Measurements from ENCODE around the gene PFKFB4.

DNA sequence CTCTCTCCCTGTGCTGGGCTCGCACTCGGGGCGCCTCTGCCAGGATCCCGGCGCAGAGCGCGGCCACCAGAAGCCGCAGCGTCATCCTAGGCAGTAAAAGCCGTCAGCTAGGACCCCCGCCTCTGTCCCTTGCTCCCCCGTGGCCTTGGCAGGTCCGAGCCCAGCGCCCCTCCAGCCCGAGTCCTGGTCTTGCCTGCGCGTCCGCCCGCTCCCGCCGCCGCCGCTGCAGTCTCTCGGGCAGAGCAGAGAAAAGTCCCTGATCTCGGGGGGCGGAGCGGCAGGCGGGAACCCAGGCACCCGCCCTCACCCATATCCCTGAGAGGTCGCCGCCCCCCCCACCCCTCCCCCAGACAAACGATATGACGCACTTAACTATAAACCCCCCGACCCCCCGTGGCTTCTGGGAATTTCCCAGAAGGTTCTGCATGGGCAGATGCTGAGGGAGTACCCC, 38.5 kb upstream of the PFKFB4 start, which contains the start of gene COL7A1:
- TF ChIP-seq TAF1 (IDR thresholded peaks at IDR 0.05; ENCODE audit: borderline replicate concordance, insufficient read depth, low read length) (no peak), SIN3A (IDR thresholded peaks at IDR 0.05; ENCODE audit: borderline replicate concordance, insufficient read depth, low read length) (no peak), REST (IDR thresholded peaks at IDR 0.05; ENCODE audit: insufficient read depth in 1 of 2, low read depth in 2 of 2, low read length in 2 of 2) (no peak)
